HG03280 (cell line): Measurements from ENCODE around the gene PLCB4.

Experiments used
- ATAC-seq: cut with Tn5 transposase; IDR thresholded peaks from one replicate; pipeline ENCODE4 v1.9.1; 2021; ENCODE audit warnings: mild to moderate bottlenecking, moderate library complexity; ENCODE audit not compliant: unreplicated experiment

Gene PLCB4

GRCh38 chr20:9478771-9479170 is 409.9 kb downstream of the PLCB4 start:
- no peak for ATAC-seq

GRCh38 chr20:9480066-9480465 is 411.2 kb downstream of the PLCB4 start:
- no peak for ATAC-seq

GRCh38 chr20:9482180-9482579 is 413.3 kb downstream of the PLCB4 start:
- ATAC-seq: no peak

- ATAC-seq: no peak
Measured at GRCh38 chr20:9483131-9483530, 414.2 kb downstream of the PLCB4 start.

- no peak for ATAC-seq
Measured at GRCh38 chr20:9485614-9486340, 416.9 kb downstream of the PLCB4 start.

- ATAC-seq: no peak
Measured at GRCh38 chr20:9487231-9487630, 418.3 kb downstream of the PLCB4 start.

- ATAC-seq: no peak
Measured at GRCh38 chr20:9488063-9488462, 419.2 kb downstream of the PLCB4 start.

GRCh38 chr20:9490161-9490560 is 421.3 kb downstream of the PLCB4 start:
- ATAC-seq: no peak

- ATAC-seq: no peak
Measured at GRCh38 chr20:9490631-9491030, 421.7 kb downstream of the PLCB4 start.

- ATAC-seq: no peak
Measured at GRCh38 chr20:9491324-9491723, 422.4 kb downstream of the PLCB4 start.

GRCh38 chr20:9492067-9492466 is 423.2 kb downstream of the PLCB4 start:
- no peak for ATAC-seq

- ATAC-seq: no peak
Measured at GRCh38 chr20:9493803-9494202, 424.9 kb downstream of the PLCB4 start.

GRCh38 chr20:9495701-9496100 is 426.8 kb downstream of the PLCB4 start:
- ATAC-seq: no peak

- no peak for ATAC-seq
Measured at GRCh38 chr20:9496155-9496554, 427.3 kb downstream of the PLCB4 start.

- ATAC-seq: no peak
Measured at GRCh38 chr20:9498322-9498721, 429.4 kb downstream of the PLCB4 start.

- no peak for ATAC-seq
Measured at GRCh38 chr20:9499126-9499899, 430.4 kb downstream of the PLCB4 start.

GRCh38 chr20:9500121-9500520 is 431.2 kb downstream of the PLCB4 start:
- ATAC-seq: no peak

GRCh38 chr20:9501473-9501872 is 432.6 kb downstream of the PLCB4 start:
- ATAC-seq: no peak

- no peak for ATAC-seq
Measured at GRCh38 chr20:9503526-9504245, 434.8 kb downstream of the PLCB4 start.

GRCh38 chr20:9506280-9506821 is 437.5 kb downstream of the PLCB4 start:
- no peak for ATAC-seq

GRCh38 chr20:9506964-9507369 is 438.1 kb downstream of the PLCB4 start:
- no peak for ATAC-seq
